ENCODE results near the gene DTYMK. TPM values are rescaled to one million over a fixed set of nuclear protein-coding genes. Genes with fewer than 3 reads are reported as not detected.

Gene DTYMK
- total and polyA plus RNA-seq, 12 donors, result 10.4 to 40.4 (median 20.6) TPM

- WGBS, 4 donors, result 94 to 98% (median 97%) methylated on average over 4 to 9 of the region's 9 CpGs
- no peak for TF ChIP-seq CTCF (IDR thresholded peaks at IDR 0.05)
- no peak for TF ChIP-seq POLR2A (IDR thresholded peaks at IDR 0.05)
- Histone ChIP-seq H3K4me1 (replicated peaks in 1 of 2) (no peaks in the 10 kb centered on the region), H3K9me3 (replicated peaks in 1 of 3) (no peaks in the 10 kb centered on the region), H3K36me3 (replicated peaks in 1 of 2) (peaks cover 0 to 52% of the 10 kb centered on the region in 2 donors), H3K27ac (no peak overlapping the region), H3K27me3 (no peaks in the 10 kb centered on the region), H3K4me3 (no peak overlapping the region)
- no peak for DNase-seq
- intact Hi-C loops (cut with DNase I), result no loop called here
Observed at GRCh38 chr2:241652722-241653121, 33.9 kb downstream of the DTYMK start.

GRCh38 chr2:241652142-241652541, 34.5 kb downstream of the DTYMK start:
- no peak overlapping the region for H3K27ac ChIP-seq
- DNase-seq, result no peak
- TF ChIP-seq POLR2A (IDR thresholded peaks at IDR 0.05), result no peak
- no peak for TF ChIP-seq CTCF (IDR thresholded peaks at IDR 0.05)
- H3K4me3 ChIP-seq, result no peak overlapping the region
- intact Hi-C loops (cut with DNase I), result no loop called here
- H3K27me3 ChIP-seq, result no peaks in the 10 kb centered on the region
- H3K9me3 ChIP-seq (replicated peaks in 1 of 3), result no peaks in the 10 kb centered on the region
- H3K36me3 ChIP-seq (replicated peaks in 1 of 2), result peaks cover 0 to 51% of the 10 kb centered on the region in 2 donors
- no peaks in the 10 kb centered on the region for H3K4me1 ChIP-seq (replicated peaks in 1 of 2)
- 95 to 96% (median 95%) methylated on average over 9 of the region's 9 CpGs for WGBS, 4 donors

- Histone ChIP-seq H3K36me3 (replicated peaks in 1 of 2) (peaks cover 0 to 32% of the 10 kb centered on the region in 2 donors), H3K4me1 (replicated peaks in 1 of 2) (no peaks in the 10 kb centered on the region), H3K27ac (no peak overlapping the region), H3K27me3 (no peaks in the 10 kb centered on the region), H3K4me3 (no peak overlapping the region), H3K9me3 (replicated peaks in 1 of 3) (no peaks in the 10 kb centered on the region)
- 92 to 96% (median 92%) methylated on average over 6 of the region's 6 CpGs for whole genome bisulfite sequencing, 4 donors
- DNase-seq, result no peak
- intact Hi-C loops (cut with DNase I), result no loop called here
- TF ChIP-seq CTCF (IDR thresholded peaks at IDR 0.05), result no peak
- no peak for TF ChIP-seq POLR2A (IDR thresholded peaks at IDR 0.05)
Observed at GRCh38 chr2:241649927-241650326, 36.7 kb downstream of the DTYMK start.

GRCh38 chr2:241649404-241649803, 37.2 kb downstream of the DTYMK start:
- 86 to 93% (median 91%) methylated on average over 4 of the region's 4 CpGs for WGBS, 4 donors
- peaks cover 0 to 27% of the 10 kb centered on the region in 2 donors for H3K36me3 ChIP-seq (replicated peaks in 1 of 2)
- H3K4me1 ChIP-seq (replicated peaks in 1 of 2), result no peaks in the 10 kb centered on the region
- no peaks in the 10 kb centered on the region for H3K9me3 ChIP-seq (replicated peaks in 1 of 3)
- H3K27me3 ChIP-seq, result no peaks in the 10 kb centered on the region
- no peak for DNase-seq
- no peak overlapping the region for H3K27ac ChIP-seq
- intact Hi-C loops (cut with DNase I), result no loop called here
- no peak for TF ChIP-seq CTCF (IDR thresholded peaks at IDR 0.05)
- no peak for TF ChIP-seq POLR2A (IDR thresholded peaks at IDR 0.05)
- no peak overlapping the region for H3K4me3 ChIP-seq
